Occipital lobe (tissue), 2 donors: ENCODE measurements around the gene FAM118A. TPM values are rescaled to one million over a fixed set of nuclear protein-coding genes. Genes with fewer than 3 reads are reported as not detected.
"Not testable (repeated sequence)": the region's sequence is repeated elsewhere in the genome, so short reads cannot be mapped to it uniquely, and the experiment has no call there.

Source experiments
- DNase-seq: peaks from one replicate; lab custom pipeline; 2025; lab: John Stamatoyannopoulos, UW
- total RNA-seq: library from RNA; depleted of rRNA; stranded (reverse); fragments of >200 nt; gene quantifications from one replicate; pipeline ENCODE4 v1.2.3, GENCODE V29; 2014

FAM118A gene
- total RNA-seq, 1 donor from 2014 or later: 6.2 TPM

DNA sequence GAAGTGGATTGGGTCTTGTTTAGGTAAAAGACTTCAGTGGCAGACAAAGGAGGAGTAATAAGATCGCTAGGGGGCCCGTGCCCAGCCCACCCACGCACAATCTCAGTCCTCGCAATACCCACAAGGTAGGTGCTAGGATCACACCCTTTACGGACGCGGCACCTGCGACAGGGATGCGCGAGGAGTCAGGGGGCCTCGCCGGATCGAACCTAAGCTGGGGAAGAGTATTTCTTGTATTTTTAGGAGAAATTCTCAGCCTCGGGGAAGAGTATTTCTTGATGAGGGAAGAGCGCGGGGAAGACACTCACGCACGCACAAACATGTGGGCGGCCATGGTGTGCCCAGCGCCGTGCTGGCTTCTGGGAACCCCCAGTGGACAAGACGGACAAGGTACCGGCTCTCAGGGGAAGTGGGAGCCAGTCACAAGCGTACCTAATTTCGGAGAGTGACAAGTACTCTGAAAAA lies 745 bp upstream of the FAM118A start:
- DNase-seq: no peak

DNA sequence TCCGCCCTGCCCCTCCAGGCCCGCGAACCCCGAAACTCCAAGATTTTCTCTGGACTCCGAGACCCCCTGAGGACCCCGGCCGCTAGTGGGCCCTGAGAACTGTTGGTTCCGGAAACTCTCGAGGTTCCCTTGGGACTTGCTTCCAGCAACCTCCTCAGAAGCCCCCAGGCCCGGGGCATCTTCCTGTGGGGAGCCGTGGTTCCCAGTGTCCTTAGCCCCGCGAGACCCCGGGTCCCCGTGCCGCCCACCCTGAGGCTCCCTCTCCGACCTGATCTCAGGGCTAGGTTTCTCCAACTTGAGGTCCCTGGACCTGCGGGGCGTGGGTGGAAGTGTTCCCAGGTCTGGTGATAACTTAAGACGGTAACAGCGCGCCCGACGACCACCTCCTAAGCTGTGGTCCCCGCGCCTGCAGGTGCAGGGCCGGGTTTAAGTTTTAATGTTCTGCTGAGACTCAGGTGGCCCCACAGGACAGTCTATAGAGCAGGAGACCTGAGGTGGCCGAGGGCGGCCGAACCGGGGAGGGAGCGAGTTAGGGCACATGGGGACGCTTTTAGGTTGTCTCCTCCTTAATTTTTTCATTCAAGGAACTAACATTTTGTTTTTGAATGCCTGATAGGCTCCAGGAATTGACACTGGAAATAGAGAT lies 720 bp downstream of the FAM118A start:
- no peak for DNase-seq

DNA sequence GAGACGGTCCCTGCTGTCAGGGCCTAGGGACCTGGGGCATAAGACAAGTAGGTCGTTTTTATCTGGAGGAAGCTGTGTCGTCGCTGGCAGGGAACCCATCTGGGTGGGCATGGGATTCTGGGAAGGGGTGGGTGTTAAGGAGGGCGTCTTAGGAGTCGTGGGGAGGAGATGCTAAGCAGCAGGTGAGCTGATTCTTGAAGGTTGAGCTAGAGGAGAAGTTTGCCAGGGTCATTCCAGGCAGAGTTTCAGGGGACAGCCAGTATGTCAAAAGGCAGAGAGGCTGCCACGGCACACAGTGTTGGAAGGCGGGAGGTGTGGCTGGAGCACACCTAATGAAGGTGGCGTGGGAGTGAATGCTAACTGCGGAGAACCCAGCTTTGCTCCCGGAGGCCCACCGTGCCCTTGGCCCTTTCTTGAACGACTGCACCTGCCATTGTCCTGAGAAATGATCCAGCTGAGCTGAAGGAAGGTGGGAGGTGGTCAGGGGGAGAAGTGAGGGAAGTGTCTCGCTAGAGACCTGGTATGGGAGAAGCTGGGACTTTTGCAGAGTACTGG lies 1.3 kb downstream of the FAM118A start:
- no peak for DNase-seq

DNA sequence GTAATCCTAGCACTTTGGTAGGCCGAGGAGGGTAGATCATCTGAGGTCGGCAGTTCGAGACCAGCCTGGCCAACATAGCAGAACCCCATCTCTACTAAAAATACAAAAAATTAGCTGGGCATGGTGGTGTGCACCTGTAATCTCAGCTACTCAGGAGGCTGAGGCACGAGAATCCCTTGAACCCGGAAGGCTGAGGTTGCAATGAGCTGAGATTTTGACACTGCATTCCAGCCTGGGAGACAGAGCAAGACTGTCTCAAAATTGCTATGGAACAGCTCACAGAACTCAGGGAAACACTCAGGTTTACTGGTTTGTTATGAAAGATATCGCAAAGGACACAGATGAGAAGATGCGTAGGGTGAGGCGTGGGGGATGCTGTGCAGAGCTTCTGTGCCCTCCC lies 2.7 kb downstream of the FAM118A start:
- no peak for DNase-seq

DNA sequence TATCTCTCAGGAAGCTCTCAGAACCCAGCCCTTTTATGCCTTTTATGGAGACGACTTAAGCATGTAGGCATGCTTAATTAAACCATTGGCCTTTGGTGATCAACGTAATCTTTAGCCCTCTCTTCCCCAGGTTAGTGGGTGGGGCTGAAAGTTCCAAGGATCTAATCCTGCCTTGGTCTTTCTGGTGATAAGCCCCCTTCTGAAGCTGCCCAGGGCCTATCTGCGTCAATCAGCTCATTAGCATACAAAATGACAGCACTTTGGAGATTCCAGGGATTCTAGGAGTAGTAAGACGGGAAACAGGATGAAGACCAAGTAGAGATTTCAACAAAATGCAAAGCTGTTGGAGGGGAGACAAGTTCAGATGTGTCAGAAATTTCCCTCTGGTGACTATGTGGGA lies 3.1 kb downstream of the FAM118A start:
- DNase-seq: no peak

DNA sequence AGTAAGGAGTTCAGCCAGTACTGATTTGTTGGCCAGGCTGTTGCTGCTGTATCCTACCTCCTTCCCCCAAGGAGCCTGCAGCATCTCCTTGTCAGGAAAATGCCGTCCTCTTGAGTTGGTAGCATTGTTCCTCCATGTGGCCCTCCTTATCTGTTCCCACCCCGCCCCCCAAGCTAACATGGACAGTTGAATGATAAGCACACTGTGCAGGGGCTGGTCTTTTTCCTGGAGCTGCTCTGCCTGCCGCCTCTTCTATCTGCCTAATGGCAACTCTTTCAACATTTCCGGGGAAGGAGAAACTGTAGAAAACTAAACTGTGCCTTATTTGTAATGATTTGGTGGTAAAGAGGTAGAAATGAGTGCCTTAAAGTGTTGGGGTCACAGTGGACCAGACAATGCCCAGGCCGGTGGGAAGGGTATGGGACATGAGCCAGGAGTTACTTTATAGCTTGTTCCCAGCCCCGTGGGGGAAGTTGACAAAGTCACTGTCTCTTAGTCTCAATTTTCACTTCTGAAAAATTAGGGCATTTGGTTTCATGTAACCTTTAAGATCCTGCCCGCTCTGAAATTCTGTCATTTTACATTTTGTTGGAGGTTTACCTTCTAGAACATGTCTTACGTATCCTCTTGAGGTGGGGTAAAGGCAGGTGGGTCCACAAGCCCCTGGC lies 4.5 kb downstream of the FAM118A start:
- DNase-seq: no peak

DNA sequence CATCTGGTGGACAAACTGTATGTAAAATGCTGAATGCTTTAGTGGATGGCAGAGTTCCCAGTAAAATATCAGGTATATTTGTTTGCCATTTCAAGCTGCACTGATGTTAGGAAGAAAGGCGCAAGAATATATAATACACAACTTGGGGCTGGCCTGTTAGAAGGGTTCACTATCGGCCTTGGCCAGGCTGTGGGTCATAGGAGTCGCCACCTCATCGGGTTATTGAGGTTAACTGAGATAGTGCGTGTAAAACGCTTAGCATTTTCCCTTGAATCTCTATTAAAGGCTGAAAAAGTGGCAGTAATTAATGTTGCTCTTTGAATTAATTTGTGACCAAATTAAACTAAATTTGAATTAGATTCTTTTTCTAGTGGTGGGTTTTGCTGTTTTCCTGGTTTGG lies 5.1 kb downstream of the FAM118A start:
- no peak for DNase-seq

DNA sequence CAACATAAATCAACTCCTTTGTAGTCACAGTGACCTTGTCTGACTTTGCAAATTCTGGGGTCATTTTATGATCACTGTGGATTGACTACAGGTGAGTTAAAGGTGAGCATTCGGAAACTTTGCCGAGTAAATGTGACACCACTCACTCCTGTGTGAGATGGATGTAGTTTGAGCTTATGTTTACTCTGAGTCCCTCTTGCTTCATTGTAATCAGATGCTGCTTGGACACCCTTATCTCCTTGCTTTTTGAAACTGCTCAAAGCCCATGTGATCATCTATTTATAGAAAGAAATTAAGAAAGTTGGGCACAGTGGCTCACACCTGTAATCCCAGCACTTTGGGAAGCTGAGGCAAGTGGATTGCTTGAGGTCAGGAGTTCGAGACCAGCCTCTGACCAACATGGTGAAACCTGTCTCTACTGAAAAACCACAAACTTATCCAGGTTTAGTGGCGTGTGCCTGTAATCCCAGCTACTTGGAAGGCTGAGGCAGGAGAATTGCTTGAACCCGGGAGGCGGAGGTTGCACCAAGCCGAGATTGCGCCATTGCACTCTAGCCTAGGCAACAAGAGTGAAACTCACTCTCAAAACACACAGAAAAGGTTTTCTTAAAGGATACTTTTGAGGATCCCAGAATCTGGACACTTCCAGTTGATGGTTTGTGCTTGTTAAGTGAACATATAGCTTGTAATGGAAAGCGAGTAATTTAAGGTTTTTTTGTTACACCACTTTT lies 7.2 kb downstream of the FAM118A start:
- DNase-seq: no peak

DNA sequence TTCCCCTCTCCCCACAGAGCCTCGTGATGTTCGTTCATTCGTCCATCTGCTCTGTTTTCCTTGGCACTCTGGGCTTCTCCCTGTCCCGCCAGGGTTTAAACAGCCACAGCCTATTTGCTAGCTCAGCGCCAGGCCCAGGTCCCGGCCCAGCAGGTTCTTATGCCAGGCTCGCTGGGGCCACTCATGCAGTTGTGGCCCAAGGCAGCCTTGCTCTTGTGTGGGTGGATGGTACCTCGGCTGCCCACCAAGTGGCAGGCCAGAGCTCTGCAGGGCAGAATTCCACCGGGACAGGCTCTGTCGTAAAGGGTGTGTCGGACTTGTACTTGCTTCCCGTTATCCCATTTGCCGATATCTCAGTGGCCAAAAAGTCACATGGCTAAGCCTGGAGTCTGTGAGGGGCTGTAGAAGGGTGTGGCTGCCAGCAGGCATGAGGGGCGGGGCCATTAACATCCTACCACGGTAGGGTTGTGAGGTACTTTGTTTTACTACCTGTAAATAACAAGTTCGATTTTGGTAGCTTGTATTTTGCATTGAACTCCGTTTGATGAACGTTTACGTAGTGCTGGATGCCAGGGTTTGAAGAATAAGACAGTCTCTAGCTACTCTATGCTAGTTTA lies 7.9 kb downstream of the FAM118A start:
- DNase-seq: no peak

DNA sequence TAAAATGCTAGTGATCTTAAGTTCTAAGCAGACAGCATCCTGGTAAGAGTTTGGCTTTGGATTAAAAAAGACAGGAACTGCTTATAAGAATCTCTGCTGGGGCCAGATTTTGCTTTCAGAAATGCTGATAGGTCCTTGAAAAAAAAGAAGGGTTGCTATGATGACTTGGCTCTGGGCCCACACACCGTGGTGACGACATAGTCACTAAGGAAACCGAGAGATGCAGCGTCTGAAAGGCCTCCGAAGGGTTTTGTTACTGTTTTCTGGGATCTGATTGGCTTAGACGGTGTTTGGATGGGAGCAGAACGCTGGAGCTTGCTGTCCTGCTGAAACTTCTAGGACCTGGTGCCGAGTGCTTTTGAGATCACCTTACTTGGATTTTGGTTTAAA lies 8.4 kb downstream of the FAM118A start:
- DNase-seq: peak; percentile 37

DNA sequence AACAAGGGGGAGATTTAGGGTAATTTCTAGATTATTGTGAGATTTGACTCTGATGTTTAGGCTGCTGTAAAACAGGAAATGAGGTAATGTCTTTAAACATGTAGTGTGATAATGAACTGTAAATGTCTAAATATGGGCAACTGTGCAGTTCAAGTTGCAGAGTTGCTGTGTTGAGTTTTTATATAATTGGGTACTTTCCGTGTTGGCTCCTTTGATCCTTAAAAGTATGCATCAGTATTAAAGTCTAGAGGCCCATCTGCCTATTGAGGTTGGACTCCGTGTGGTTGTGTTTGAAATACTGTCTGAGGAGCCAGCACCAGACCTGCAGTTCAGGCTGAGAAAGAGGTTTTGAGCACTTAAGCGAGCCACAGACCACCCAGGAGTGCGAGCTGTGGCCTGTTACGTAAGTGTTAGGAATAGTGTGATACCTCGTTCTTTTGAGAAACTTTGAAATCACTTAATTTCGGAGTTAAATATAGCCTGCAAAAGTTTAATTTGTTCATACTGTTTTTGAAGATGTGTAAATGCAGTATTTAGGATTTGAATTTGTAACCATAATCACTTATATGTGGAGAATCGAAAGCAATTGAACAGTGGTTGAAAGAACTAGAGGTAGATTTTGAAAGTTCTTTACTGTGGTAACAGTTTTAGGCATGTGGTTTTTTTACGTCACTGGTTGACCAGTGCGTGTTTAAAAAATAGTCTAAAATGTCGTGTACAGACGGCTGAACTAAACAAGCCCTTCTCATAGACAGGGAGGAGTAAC lies 9.0 kb downstream of the FAM118A start:
- DNase-seq: no peak

DNA sequence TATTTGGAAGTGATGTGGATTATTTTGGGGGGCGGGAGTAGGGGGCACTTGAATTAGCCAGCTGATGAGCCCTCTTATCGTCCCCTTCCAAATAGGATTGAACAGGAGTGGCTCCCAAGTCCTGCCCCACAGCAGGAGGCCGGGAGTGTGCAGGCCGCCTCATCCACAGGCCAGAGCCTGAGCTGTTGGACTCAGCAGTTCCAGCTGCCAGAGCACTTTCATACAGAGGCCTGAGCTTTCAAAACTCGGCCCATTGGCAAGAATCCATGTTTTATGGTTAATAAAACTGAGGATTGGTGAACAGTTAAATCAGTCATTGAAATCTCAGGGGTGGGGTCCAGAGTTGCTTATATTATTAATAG lies 9.6 kb downstream of the FAM118A start:
- no peak for DNase-seq

DNA sequence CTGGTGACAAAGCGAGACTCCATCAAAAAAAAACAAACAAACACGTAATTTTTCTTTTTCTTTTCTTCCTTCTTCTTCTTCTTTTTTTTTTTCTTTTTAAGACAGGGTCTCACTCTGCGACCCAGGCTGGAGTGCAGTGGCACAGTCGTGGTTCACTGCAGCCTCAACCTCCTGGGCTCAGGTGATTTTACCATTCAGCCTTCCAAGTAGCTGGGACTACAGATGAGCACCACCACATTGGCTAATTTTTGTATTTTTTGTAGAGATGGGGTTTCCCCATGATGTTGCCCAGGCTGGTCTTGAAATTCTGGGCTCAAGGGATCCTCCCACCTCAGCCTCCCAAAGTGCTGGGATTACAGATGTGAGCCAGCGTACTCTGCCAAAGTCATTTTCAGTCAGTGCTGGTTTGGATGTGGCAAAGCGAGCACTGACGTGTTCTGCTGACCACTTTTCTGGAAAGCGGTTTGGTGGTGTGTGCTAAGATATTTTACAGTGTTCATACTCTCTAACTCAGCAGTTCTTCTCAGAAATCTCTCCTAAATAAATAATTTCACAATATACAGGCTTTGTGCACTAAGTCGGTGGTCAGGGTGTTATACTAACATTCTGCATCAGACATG lies 10.7 kb downstream of the FAM118A start:
- DNase-seq: no peak

DNA sequence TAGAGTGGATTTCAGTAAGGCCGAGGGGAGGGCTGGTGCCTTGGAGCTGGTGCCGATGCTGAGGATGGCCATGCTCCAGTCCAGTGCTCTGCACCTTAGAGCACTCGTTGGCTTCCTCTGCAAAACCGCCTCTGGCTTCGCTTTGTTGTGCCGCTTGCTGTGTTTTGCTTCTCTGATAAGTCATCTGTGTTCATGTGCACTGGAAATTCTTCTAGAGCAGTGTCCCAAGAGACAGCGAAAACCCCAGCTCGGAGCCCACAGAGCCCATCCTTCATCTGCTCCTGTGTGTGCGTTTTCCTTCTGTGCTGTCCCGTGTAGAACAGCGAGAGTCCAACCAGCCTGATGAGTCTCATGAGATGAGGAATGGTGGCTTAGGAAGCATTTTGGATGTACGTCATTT lies 12.1 kb downstream of the FAM118A start:
- no peak for DNase-seq

DNA sequence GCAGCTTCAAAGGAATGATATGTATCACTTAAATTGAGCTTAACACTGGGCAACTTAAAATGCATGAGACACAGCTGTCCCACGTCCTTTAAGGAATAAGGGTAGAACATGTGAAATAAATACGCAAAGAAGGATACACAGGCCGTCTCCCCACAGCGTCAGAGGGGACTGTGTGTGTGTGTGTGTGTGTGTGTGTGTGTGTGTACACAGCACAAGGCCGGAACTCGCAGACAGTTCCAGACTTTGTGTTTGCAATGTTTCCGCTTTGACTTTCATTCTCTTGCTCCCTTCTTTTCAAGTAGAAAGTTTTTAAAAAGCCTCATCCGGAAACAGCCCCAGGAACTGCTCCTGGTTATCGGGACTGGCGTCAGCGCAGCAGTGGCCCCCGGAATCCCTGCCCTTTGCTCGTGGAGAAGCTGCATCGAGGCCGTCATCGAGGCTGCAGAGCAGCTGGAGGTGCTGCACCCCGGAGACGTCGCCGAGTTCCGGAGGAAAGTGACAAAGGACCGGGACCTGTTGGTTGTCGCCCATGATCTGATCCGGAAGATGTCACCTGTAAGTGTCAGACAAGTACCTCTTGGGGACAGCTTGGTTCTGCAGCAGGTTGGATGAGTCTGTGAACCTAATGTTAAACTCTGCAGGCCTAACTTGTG lies 13.3 kb downstream of the FAM118A start:
- DNase-seq: no peak

DNA sequence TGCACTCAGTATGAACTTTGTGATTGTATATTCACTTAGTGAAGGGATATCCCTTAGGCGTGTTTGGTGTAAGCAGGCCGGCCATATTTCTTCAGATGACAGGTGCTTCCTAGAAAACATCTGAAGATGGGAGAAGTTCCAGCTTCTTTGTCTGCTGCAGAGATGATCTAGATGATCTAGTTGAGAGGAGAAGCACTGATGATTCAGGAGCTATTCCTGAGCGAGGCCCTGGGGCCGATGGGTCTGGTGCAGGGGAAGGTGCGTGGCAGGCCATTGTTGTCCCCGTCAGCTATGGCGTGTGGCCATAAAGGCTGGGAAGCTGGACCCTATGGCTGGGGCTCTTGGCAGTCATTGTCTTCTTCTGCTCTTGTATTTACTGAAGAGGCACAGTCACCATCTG lies 14.0 kb downstream of the FAM118A start:
- no peak for DNase-seq

DNA sequence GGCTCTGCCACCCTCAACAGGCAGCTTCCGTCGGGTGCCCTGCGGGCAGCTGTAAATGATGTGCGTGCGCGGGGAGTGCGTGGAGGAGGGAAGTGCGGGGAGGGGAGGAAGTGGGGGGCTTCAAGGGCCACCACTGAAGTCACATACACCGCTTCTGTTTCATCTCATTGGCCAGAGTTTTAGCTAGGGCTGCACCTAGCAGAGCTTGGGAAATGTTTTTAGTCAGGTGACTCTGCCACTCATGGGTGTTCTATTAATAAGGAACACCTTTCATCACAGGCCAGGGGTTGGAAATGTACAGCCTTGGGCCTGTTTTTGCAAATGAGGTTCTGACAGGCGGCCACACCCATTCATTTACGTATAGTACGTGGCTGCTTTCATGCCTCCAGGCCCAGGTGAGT lies 14.6 kb downstream of the FAM118A start:
- no peak for DNase-seq

DNA sequence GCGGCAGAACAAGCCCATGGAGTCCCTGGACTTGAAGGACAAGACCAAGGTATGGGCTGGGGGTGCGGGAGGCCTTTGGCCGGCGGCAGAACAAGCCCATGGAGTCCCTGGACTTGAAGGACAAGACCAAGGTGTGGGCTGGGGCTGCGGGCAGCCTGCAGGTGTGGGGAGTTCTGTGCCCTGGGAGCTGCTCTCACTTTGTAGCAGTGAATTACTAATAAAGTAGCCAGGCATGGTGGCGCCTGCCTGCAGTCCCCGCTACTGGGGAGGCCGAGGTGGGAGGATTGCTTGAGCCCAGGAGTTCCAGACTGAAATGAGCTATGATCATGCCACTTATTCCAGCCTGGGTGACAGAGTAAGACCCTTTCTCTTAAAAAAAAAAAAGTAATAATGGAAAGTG lies 18.5 kb downstream of the FAM118A start:
- not testable (repeated sequence) for DNase-seq

DNA sequence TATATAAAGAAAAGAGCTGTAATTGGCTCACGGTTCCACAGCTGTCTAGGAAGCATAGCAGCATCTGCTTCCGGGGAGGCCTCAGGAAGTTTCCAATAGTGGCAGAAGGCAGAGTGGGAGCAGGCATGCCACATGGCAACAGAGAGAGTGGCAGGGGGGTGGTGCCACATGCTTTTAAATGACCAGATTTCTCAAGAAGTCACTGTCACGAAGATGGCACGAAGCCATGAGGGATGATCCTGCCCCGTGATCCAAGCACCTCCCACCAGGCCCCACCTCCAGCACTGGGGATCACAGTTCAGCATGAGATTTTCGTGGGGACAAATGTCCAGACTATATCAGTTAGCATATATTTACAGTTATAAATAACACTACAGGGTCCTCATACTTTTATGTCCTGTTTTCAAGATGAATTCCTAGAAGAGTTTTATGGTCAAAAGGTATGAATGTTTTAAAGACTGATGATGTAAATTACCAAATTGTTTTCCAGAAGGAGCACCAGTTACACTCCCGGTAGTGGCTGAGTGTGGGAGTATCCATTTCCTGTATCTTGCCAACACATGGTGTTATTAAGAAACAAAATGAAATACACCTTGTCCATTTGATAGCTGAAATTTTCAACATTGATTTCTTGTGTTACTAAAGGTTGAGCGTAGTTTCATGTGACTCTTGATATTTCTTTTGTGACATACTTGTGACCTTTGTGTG lies 19.2 kb downstream of the FAM118A start:
- DNase-seq: no peak

DNA sequence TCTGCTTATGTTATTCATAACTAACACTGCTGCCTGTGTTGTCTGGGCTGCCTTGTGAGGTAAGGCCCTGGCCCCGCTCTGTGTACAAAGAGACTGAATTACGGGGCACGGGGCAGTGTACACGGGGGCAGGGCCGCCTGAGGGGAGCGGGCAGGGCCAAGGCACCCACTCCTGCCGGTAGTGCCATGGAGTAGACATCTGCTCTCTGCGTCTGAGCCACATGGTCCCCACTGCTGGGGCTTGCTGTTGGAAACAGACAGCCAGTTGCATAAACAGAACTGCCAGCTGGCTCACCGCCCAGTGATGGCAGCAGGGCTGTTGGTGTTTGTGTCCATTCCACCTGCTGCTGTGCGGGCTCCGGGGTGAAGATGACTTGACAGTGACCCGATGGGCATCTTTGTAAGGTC lies 19.8 kb downstream of the FAM118A start:
- DNase-seq: peak; percentile 40
